IgD-negative memory B cell (primary cell): ENCODE measurements around the gene B4GALNT1. TPM values are rescaled to one million over a fixed set of nuclear protein-coding genes. Genes with fewer than 3 reads are reported as not detected.

ENCODE experiments used
- H3K27ac Mint-ChIP-seq, 3 donors: one replicate each; pipeline ENCODE4 v1.8.0; 2020 to 2022; ENCODE audit warnings: mild to moderate bottlenecking in 3 of 3, mixed read lengths in 3 of 3, moderate library complexity in 1 of 3
- H3K27me3 Mint-ChIP-seq: one replicate; pipeline ENCODE4 v1.8.0; 2021; ENCODE audit warnings: mixed read lengths
- H3K36me3 Mint-ChIP-seq: one replicate; pipeline ENCODE4 v1.8.0; 2020; ENCODE audit warnings: mild to moderate bottlenecking, mixed read lengths
- H3K4me1 Mint-ChIP-seq, 3 donors: one replicate each; pipeline ENCODE4 v1.8.0; 2020 to 2022; ENCODE audit warnings: mixed read lengths in 3 of 3, mild to moderate bottlenecking in 1 of 3
- H3K4me3 Mint-ChIP-seq, 4 donors: one replicate each; pipeline ENCODE4 v1.8.0; 2020 to 2022; ENCODE audit warnings: mild to moderate bottlenecking in 4 of 4, mixed read lengths in 4 of 4, moderate library complexity in 3 of 4
- H3K9me3 Mint-ChIP-seq, 3 donors: one replicate each; pipeline ENCODE4 v1.8.0; 2020 to 2021; ENCODE audit warnings: mixed read lengths in 3 of 3, mild to moderate bottlenecking in 1 of 3
- polyA plus RNA-seq: library from polyadenylated mRNA; unstranded; fragments of 300-500 nt; fragmentation: Illumina TruSeq; gene quantifications from one replicate; pipeline ENCODE4 v1.2.3, GENCODE V29; 2021

B4GALNT1 gene
- polyA plus RNA-seq, 1 donor from 2014 or later, result not detected

GRCh38 chr12:57610554-57611107 is 22.4 kb downstream of the B4GALNT1 start:
- Mint-ChIP-seq H3K4me3 (peak overlapping the region; percentile 34 to 72 (median 45)), H3K9me3 (no peaks in the 10 kb centered on the region), H3K36me3 (no peaks in the 10 kb centered on the region), H3K4me1 (peaks cover 23 to 28% (median 27%) of the 10 kb centered on the region in 3 donors), H3K27ac (peak overlapping the region in 1 of 3 donors; percentile 10), H3K27me3 (peaks cover 26% of the 10 kb centered on the region)

- H3K27me3 Mint-ChIP-seq, result peaks cover 31% of the 10 kb centered on the region
- peaks cover 16 to 24% (median 23%) of the 10 kb centered on the region in 3 donors for H3K4me1 Mint-ChIP-seq
- H3K9me3 Mint-ChIP-seq, result no peaks in the 10 kb centered on the region
- peak overlapping the region in 1 of 3 donors; percentile 10 for H3K27ac Mint-ChIP-seq
- peak overlapping the region; percentile 34 to 67 (median 45) for H3K4me3 Mint-ChIP-seq
- no peaks in the 10 kb centered on the region for H3K36me3 Mint-ChIP-seq
Observed at GRCh38 chr12:57609781-57610553, 23.0 kb downstream of the B4GALNT1 start.

GRCh38 chr12:57609101-57609780 is 23.8 kb downstream of the B4GALNT1 start:
- H3K36me3 Mint-ChIP-seq, result no peaks in the 10 kb centered on the region
- no peak overlapping the region for H3K27ac Mint-ChIP-seq
- H3K4me1 Mint-ChIP-seq, result peaks cover 9 to 18% (median 17%) of the 10 kb centered on the region in 3 donors
- H3K9me3 Mint-ChIP-seq, result no peaks in the 10 kb centered on the region
- peak overlapping the region in 1 of 4 donors; percentile 54 for H3K4me3 Mint-ChIP-seq
- H3K27me3 Mint-ChIP-seq, result peaks cover 31% of the 10 kb centered on the region

- peak overlapping the region in 1 of 4 donors; percentile 11 for H3K4me3 Mint-ChIP-seq
- peaks cover 12 to 13% (median 13%) of the 10 kb centered on the region in 3 donors for H3K4me1 Mint-ChIP-seq
- no peaks in the 10 kb centered on the region for H3K36me3 Mint-ChIP-seq
- peaks cover 34% of the 10 kb centered on the region for H3K27me3 Mint-ChIP-seq
- H3K27ac Mint-ChIP-seq, result no peak overlapping the region
- H3K9me3 Mint-ChIP-seq, result no peaks in the 10 kb centered on the region
Observed at GRCh38 chr12:57607958-57608663, 24.9 kb downstream of the B4GALNT1 start.

- peak overlapping the region in 1 of 4 donors; percentile 60 for H3K4me3 Mint-ChIP-seq
- peaks cover 12 to 13% (median 13%) of the 10 kb centered on the region in 3 donors for H3K4me1 Mint-ChIP-seq
- H3K27ac Mint-ChIP-seq, result no peak overlapping the region
Observed at GRCh38 chr12:57606821-57607220, 26.2 kb downstream of the B4GALNT1 start.

GRCh38 chr12:57606399-57606798 is 26.6 kb downstream of the B4GALNT1 start:
- Mint-ChIP-seq H3K4me3 (peak overlapping the region in 2 of 4 donors; percentile 51 to 60), H3K9me3 (no peaks in the 10 kb centered on the region), H3K36me3 (peaks cover 10% of the 10 kb centered on the region), H3K27ac (no peak overlapping the region), H3K27me3 (peaks cover 30% of the 10 kb centered on the region), H3K4me1 (peaks cover 12 to 13% (median 13%) of the 10 kb centered on the region in 3 donors)

More at GRCh38 chr12:57606821-57607220, 26.2 kb downstream of the B4GALNT1 start:
- Mint-ChIP-seq H3K27me3 (peaks cover 31% of the 10 kb centered on the region), H3K9me3 (no peaks in the 10 kb centered on the region), H3K36me3 (peaks cover 6% of the 10 kb centered on the region)

GRCh38 chr12:57605811-57606311 is 27.1 kb downstream of the B4GALNT1 start:
- peaks cover 12 to 13% (median 12%) of the 10 kb centered on the region in 3 donors for H3K4me1 Mint-ChIP-seq
- H3K9me3 Mint-ChIP-seq, result no peaks in the 10 kb centered on the region
- H3K4me3 Mint-ChIP-seq, result peak overlapping the region in 2 of 4 donors; percentile 66 to 87
- H3K36me3 Mint-ChIP-seq, result peaks cover 11% of the 10 kb centered on the region
- H3K27ac Mint-ChIP-seq, result peak overlapping the region in 1 of 3 donors; percentile 51
- peaks cover 28% of the 10 kb centered on the region for H3K27me3 Mint-ChIP-seq

GRCh38 chr12:57604992-57605810 is 27.8 kb downstream of the B4GALNT1 start:
- Mint-ChIP-seq H3K4me1 (peaks cover 6 to 10% (median 8%) of the 10 kb centered on the region in 3 donors), H3K27me3 (peaks cover 21% of the 10 kb centered on the region), H3K4me3 (peak overlapping the region; percentile 66 to 90 (median 79)), H3K36me3 (peaks cover 13% of the 10 kb centered on the region), H3K27ac (peak overlapping the region in 1 of 3 donors; percentile 65), H3K9me3 (no peaks in the 10 kb centered on the region)

GRCh38 chr12:57604454-57604991 is 28.5 kb downstream of the B4GALNT1 start, which contains the start of gene DTX3:
TSS of gene DTX3 (plus strand) at chr12:57604824. CDS start at chr12:57606518, 1,694 bp downstream.
- Mint-ChIP-seq H3K36me3 (peaks cover 13% of the 10 kb centered on the region), H3K4me1 (peaks cover 6 to 9% (median 8%) of the 10 kb centered on the region in 3 donors), H3K4me3 (peak within 1 kb of the TSS; percentile 66 to 90 (median 80)), H3K9me3 (no peaks in the 10 kb centered on the region), H3K27me3 (peaks cover 18% of the 10 kb centered on the region), H3K27ac (peak within 1 kb of the TSS in 1 of 3 donors; percentile 65)

GRCh38 chr12:57603815-57604453 is 29.1 kb downstream of the B4GALNT1 start:
- peak overlapping the region in 1 of 3 donors; percentile 65 for H3K27ac Mint-ChIP-seq
- peaks cover 6 to 12% (median 8%) of the 10 kb centered on the region in 3 donors for H3K4me1 Mint-ChIP-seq
- peaks cover 15% of the 10 kb centered on the region for H3K36me3 Mint-ChIP-seq
- H3K9me3 Mint-ChIP-seq, result no peaks in the 10 kb centered on the region
- peaks cover 12% of the 10 kb centered on the region for H3K27me3 Mint-ChIP-seq
- H3K4me3 Mint-ChIP-seq, result peak overlapping the region; percentile 61 to 79 (median 70)

GRCh38 chr12:57603324-57603723 is 29.7 kb downstream of the B4GALNT1 start:
- Mint-ChIP-seq H3K4me3 (peak overlapping the region in 1 of 4 donors; percentile 61), H3K4me1 (peaks cover 6 to 12% (median 8%) of the 10 kb centered on the region in 3 donors), H3K27me3 (peaks cover 10% of the 10 kb centered on the region), H3K27ac (no peak overlapping the region), H3K9me3 (no peaks in the 10 kb centered on the region), H3K36me3 (peaks cover 16% of the 10 kb centered on the region)

GRCh38 chr12:57602544-57602943 is 30.5 kb downstream of the B4GALNT1 start:
- Mint-ChIP-seq H3K4me1 (peaks cover 6 to 12% (median 8%) of the 10 kb centered on the region in 3 donors), H3K27ac (no peak overlapping the region), H3K4me3 (no peak overlapping the region), H3K27me3 (peaks cover 10% of the 10 kb centered on the region), H3K9me3 (no peaks in the 10 kb centered on the region), H3K36me3 (peaks cover 16% of the 10 kb centered on the region)

- Mint-ChIP-seq H3K4me3 (no peak overlapping the region), H3K36me3 (peaks cover 24% of the 10 kb centered on the region), H3K27me3 (peaks cover 10% of the 10 kb centered on the region), H3K9me3 (no peaks in the 10 kb centered on the region), H3K4me1 (peaks cover 6 to 10% (median 8%) of the 10 kb centered on the region in 3 donors), H3K27ac (no peak overlapping the region)
Observed at GRCh38 chr12:57600395-57600794, 32.6 kb downstream of the B4GALNT1 start.
